GM18870 (cell line): ENCODE data around the gene ALOX5.
"Not testable (repeated sequence)": the region's sequence is repeated elsewhere in the genome, so short reads cannot be mapped to it uniquely, and the experiment has no call there.

Experiments
- ATAC-seq: cut with Tn5 transposase; IDR thresholded peaks from one replicate; pipeline ENCODE4 v1.9.1; 2021; ENCODE audit warnings: moderate library complexity; ENCODE audit not compliant: unreplicated experiment

The ALOX5 gene

GRCh38 chr10:45373003-45373575 lies 927 bp upstream of the ALOX5 start:
- peak; percentile 16 for ATAC-seq

- ATAC-seq = peak; percentile 2
Observed at GRCh38 chr10:45374350-45375052, 485 bp downstream of the ALOX5 start.

- ATAC-seq = no peak
Observed at GRCh38 chr10:45375101-45375500, 1.1 kb downstream of the ALOX5 start.

GRCh38 chr10:45375716-45376231 lies 1.8 kb downstream of the ALOX5 start:
- ATAC-seq = no peak

GRCh38 chr10:45376371-45376801 lies 2.4 kb downstream of the ALOX5 start:
- no peak for ATAC-seq

- no peak for ATAC-seq
Observed at GRCh38 chr10:45377321-45377720, 3.3 kb downstream of the ALOX5 start.

GRCh38 chr10:45377858-45378257 lies 3.8 kb downstream of the ALOX5 start:
- ATAC-seq = no peak

- no peak for ATAC-seq
Observed at GRCh38 chr10:45378914-45379726, 5.1 kb downstream of the ALOX5 start.

- no peak for ATAC-seq
Observed at GRCh38 chr10:45379891-45380540, 6.0 kb downstream of the ALOX5 start.

GRCh38 chr10:45380903-45381620 lies 7.0 kb downstream of the ALOX5 start:
- ATAC-seq = no peak

- ATAC-seq = no peak
Observed at GRCh38 chr10:45382591-45382990, 8.6 kb downstream of the ALOX5 start.

GRCh38 chr10:45383682-45384330 lies 9.8 kb downstream of the ALOX5 start:
- no peak for ATAC-seq

- ATAC-seq = no peak
Observed at GRCh38 chr10:45386657-45387056, 12.6 kb downstream of the ALOX5 start.

- ATAC-seq = no peak
Observed at GRCh38 chr10:45387096-45387893, 13.3 kb downstream of the ALOX5 start.

- not testable (repeated sequence) for ATAC-seq
Observed at GRCh38 chr10:45389671-45390070, 15.7 kb downstream of the ALOX5 start.

- not testable (repeated sequence) for ATAC-seq
Observed at GRCh38 chr10:45391636-45392035, 17.6 kb downstream of the ALOX5 start.

- ATAC-seq = no peak
Observed at GRCh38 chr10:45395554-45395953, 21.5 kb downstream of the ALOX5 start.

GRCh38 chr10:45398595-45398994 lies 24.6 kb downstream of the ALOX5 start:
- ATAC-seq = no peak

GRCh38 chr10:45399113-45399512 lies 25.1 kb downstream of the ALOX5 start:
- no peak for ATAC-seq
